ENCODE measurements around the gene STRBP. TPM values are rescaled to one million over a fixed set of nuclear protein-coding genes. Genes with fewer than 3 reads are reported as not detected.
A peak's percentile ranks its signal among the peaks of the same experiment; 100 is the strongest.
"Not testable (repeated sequence)": the region's sequence is repeated elsewhere in the genome, so short reads cannot be mapped to it uniquely, and the experiment has no call there.

STRBP gene
- total and polyA plus RNA-seq, 5 donors from 2014 or later, result 14.9 to 18.2 (median 15.4) TPM

- Mint-ChIP-seq H3K4me1 (no peaks in the 10 kb centered on the region), H3K27ac (no peak overlapping the region), H3K27me3 (peaks cover 22% of the 10 kb centered on the region), H3K9me3 (peaks cover 0 to 7% (median 3%) of the 10 kb centered on the region in 7 donors), H3K4me3 (no peak overlapping the region), H3K36me3 (no peaks in the 10 kb centered on the region)
- DNase-seq, result no peak
- Histone ChIP-seq H3K4me3 (ENCODE audit: low read depth, low read length) (no peak overlapping the region), H3K27ac (ENCODE audit: insufficient read depth, low read length, poor library complexity, severe bottlenecking) (no peak overlapping the region), H3K36me3 (ENCODE audit: control insufficient read depth, insufficient read depth, low read length) (no peaks in the 10 kb centered on the region), H3K9me3 (ENCODE audit: control insufficient read depth in 2 of 2, low read length in 2 of 2) (peaks cover 0 to 8% of the 10 kb centered on the region in 2 experiments), H3K27me3 (ENCODE audit: control insufficient read depth, insufficient read depth, low read length) (peaks cover 3% of the 10 kb centered on the region), H3K4me1 (ENCODE audit: control insufficient read depth, insufficient read depth, low read length, poor library complexity, severe bottlenecking) (no peaks in the 10 kb centered on the region)
- ATAC-seq (ENCODE audit: low read depth in 2 of 2), result no peak
Observed at GRCh38 chr9:123281659-123282350, 13.4 kb upstream of the STRBP start.

- H3K4me1 Mint-ChIP-seq; H3K36me3 Mint-ChIP-seq; H3K27ac Mint-ChIP-seq; H3K4me1 ChIP-seq (ENCODE audit: control insufficient read depth, insufficient read depth, low read length, poor library complexity, severe bottlenecking); H3K36me3 ChIP-seq (ENCODE audit: control insufficient read depth, insufficient read depth, low read length); H3K27ac ChIP-seq (ENCODE audit: insufficient read depth, low read length, poor library complexity, severe bottlenecking); H3K27me3 ChIP-seq (ENCODE audit: control insufficient read depth, insufficient read depth, low read length); H3K9me3 Mint-ChIP-seq; DNase-seq; H3K4me3 Mint-ChIP-seq; ATAC-seq (ENCODE audit: low read depth in 2 of 2); H3K9me3 ChIP-seq (ENCODE audit: control insufficient read depth in 2 of 2, low read length in 2 of 2); H3K4me3 ChIP-seq (ENCODE audit: low read depth, low read length): not testable (repeated sequence)
- H3K27me3 Mint-ChIP-seq, result peaks cover 24% of the 10 kb centered on the region
Observed at GRCh38 chr9:123278879-123279493, 10.6 kb upstream of the STRBP start.

GRCh38 chr9:123278361-123278760, 10.0 kb upstream of the STRBP start:
- H3K27me3 ChIP-seq (ENCODE audit: control insufficient read depth, insufficient read depth, low read length), result peaks cover 3% of the 10 kb centered on the region
- Mint-ChIP-seq H3K27me3 (peaks cover 24% of the 10 kb centered on the region), H3K9me3 (peaks cover 0 to 7% (median 3%) of the 10 kb centered on the region in 7 donors), H3K27ac (no peak overlapping the region), H3K36me3 (no peaks in the 10 kb centered on the region), H3K4me1 (peaks cover 0 to 3% (median 0%) of the 10 kb centered on the region in 4 donors), H3K4me3 (no peak overlapping the region)
- H3K27ac ChIP-seq (ENCODE audit: insufficient read depth, low read length, poor library complexity, severe bottlenecking), result no peak overlapping the region
- no peaks in the 10 kb centered on the region for H3K36me3 ChIP-seq (ENCODE audit: control insufficient read depth, insufficient read depth, low read length)
- no peaks in the 10 kb centered on the region for H3K4me1 ChIP-seq (ENCODE audit: control insufficient read depth, insufficient read depth, low read length, poor library complexity, severe bottlenecking)
- DNase-seq (no peak), ATAC-seq (ENCODE audit: low read depth in 2 of 2) (no peak)
- no peak overlapping the region for H3K4me3 ChIP-seq (ENCODE audit: low read depth, low read length)
- peaks cover 0 to 8% of the 10 kb centered on the region in 2 experiments for H3K9me3 ChIP-seq (ENCODE audit: control insufficient read depth in 2 of 2, low read length in 2 of 2)

- no peak for DNase-seq
- peaks cover 0 to 3% (median 0%) of the 10 kb centered on the region in 4 donors for H3K4me1 Mint-ChIP-seq
Observed at GRCh38 chr9:123276551-123276950, 8.2 kb upstream of the STRBP start.

GRCh38 chr9:123271133-123271532, 2.7 kb upstream of the STRBP start:
- H3K27me3 ChIP-seq (ENCODE audit: control insufficient read depth, insufficient read depth, low read length); ATAC-seq (ENCODE audit: low read depth in 2 of 2): not testable (repeated sequence)

More at GRCh38 chr9:123276551-123276950, 8.2 kb upstream of the STRBP start:
- Histone ChIP-seq H3K4me1 (ENCODE audit: control insufficient read depth, insufficient read depth, low read length, poor library complexity, severe bottlenecking) (no peaks in the 10 kb centered on the region), H3K9me3 (ENCODE audit: control insufficient read depth in 2 of 2, low read length in 2 of 2) (peaks cover 0 to 8% of the 10 kb centered on the region in 2 experiments), H3K36me3 (ENCODE audit: control insufficient read depth, insufficient read depth, low read length) (no peaks in the 10 kb centered on the region), H3K27ac (ENCODE audit: insufficient read depth, low read length, poor library complexity, severe bottlenecking) (no peak overlapping the region), H3K27me3 (ENCODE audit: control insufficient read depth, insufficient read depth, low read length) (no peaks in the 10 kb centered on the region), H3K4me3 (ENCODE audit: low read depth, low read length) (no peak overlapping the region)
- Mint-ChIP-seq H3K27ac (no peak overlapping the region), H3K36me3 (no peaks in the 10 kb centered on the region), H3K4me3 (no peak overlapping the region), H3K9me3 (peaks cover 0 to 7% (median 3%) of the 10 kb centered on the region in 7 donors), H3K27me3 (peaks cover 24% of the 10 kb centered on the region)
- ATAC-seq (ENCODE audit: low read depth in 2 of 2), result no peak

GRCh38 chr9:123269281-123269680, 895 bp upstream of the STRBP start:
- Histone ChIP-seq H3K27ac (ENCODE audit: insufficient read depth, low read length, poor library complexity, severe bottlenecking) (peak overlapping the region; percentile 66), H3K27me3 (ENCODE audit: control insufficient read depth, insufficient read depth, low read length) (no peaks in the 10 kb centered on the region), H3K36me3 (ENCODE audit: control insufficient read depth, insufficient read depth, low read length) (no peaks in the 10 kb centered on the region), H3K4me1 (ENCODE audit: control insufficient read depth, insufficient read depth, low read length, poor library complexity, severe bottlenecking) (peaks cover 24% of the 10 kb centered on the region), H3K4me3 (ENCODE audit: low read depth, low read length) (peak overlapping the region; percentile 85), H3K9me3 (ENCODE audit: control insufficient read depth in 2 of 2, low read length in 2 of 2) (no peaks in the 10 kb centered on the region)
- Mint-ChIP-seq H3K36me3 (no peaks in the 10 kb centered on the region), H3K4me1 (peaks cover 7 to 40% (median 22%) of the 10 kb centered on the region in 4 donors), H3K27ac (peak overlapping the region in 2 of 3 donors; percentile 76 to 80), H3K4me3 (peak overlapping the region; percentile 40 to 91 (median 80)), H3K27me3 (peaks cover 4% of the 10 kb centered on the region), H3K9me3 (no peaks in the 10 kb centered on the region)
- ATAC-seq (ENCODE audit: low read depth in 2 of 2) (no peak), DNase-seq (no peak)

More at GRCh38 chr9:123271133-123271532, 2.7 kb upstream of the STRBP start:
- Mint-ChIP-seq H3K27ac (peak overlapping the region in 1 of 3 donors; percentile 32), H3K4me1 (peaks cover 4 to 26% (median 17%) of the 10 kb centered on the region in 4 donors), H3K4me3 (peak overlapping the region in 2 of 4 donors; percentile 17 to 41)
- H3K36me3 Mint-ChIP-seq; H3K9me3 ChIP-seq (ENCODE audit: control insufficient read depth in 2 of 2, low read length in 2 of 2); H3K36me3 ChIP-seq (ENCODE audit: control insufficient read depth, insufficient read depth, low read length); H3K27ac ChIP-seq (ENCODE audit: insufficient read depth, low read length, poor library complexity, severe bottlenecking); H3K9me3 Mint-ChIP-seq; DNase-seq; H3K4me3 ChIP-seq (ENCODE audit: low read depth, low read length); H3K27me3 Mint-ChIP-seq: not testable (repeated sequence)
- H3K4me1 ChIP-seq (ENCODE audit: control insufficient read depth, insufficient read depth, low read length, poor library complexity, severe bottlenecking), result peaks cover 19% of the 10 kb centered on the region

- Histone ChIP-seq H3K27me3 (ENCODE audit: control insufficient read depth, insufficient read depth, low read length) (no peaks in the 10 kb centered on the region), H3K9me3 (ENCODE audit: control insufficient read depth in 2 of 2, low read length in 2 of 2) (no peaks in the 10 kb centered on the region), H3K4me1 (ENCODE audit: control insufficient read depth, insufficient read depth, low read length, poor library complexity, severe bottlenecking) (peaks cover 24% of the 10 kb centered on the region), H3K27ac (ENCODE audit: insufficient read depth, low read length, poor library complexity, severe bottlenecking) (no peak overlapping the region), H3K36me3 (ENCODE audit: control insufficient read depth, insufficient read depth, low read length) (no peaks in the 10 kb centered on the region), H3K4me3 (ENCODE audit: low read depth, low read length) (no peak overlapping the region)
- no peak overlapping the region for H3K27ac Mint-ChIP-seq
- no peaks in the 10 kb centered on the region for H3K36me3 Mint-ChIP-seq
- H3K4me1 Mint-ChIP-seq, result peaks cover 9 to 42% (median 22%) of the 10 kb centered on the region in 4 donors
- H3K27me3 Mint-ChIP-seq, result peaks cover 4% of the 10 kb centered on the region
- no peaks in the 10 kb centered on the region for H3K9me3 Mint-ChIP-seq
- no peak for ATAC-seq (ENCODE audit: low read depth in 2 of 2)
- H3K4me3 Mint-ChIP-seq, result peak overlapping the region in 1 of 4 donors; percentile 65
- no peak for DNase-seq
Observed at GRCh38 chr9:123268199-123268464, 254 bp downstream of the STRBP start.

All from CD4-positive, CD25-positive, alpha-beta regulatory T cell (primary cell).